ENCODE results near the gene EPB41. TPM values are rescaled to one million over a fixed set of nuclear protein-coding genes. Genes with fewer than 3 reads are reported as not detected.

EPB41 gene
- total and polyA plus RNA-seq, 2 donors (not counting 3 experiments of a cell fraction or from before 2014, with no cell fraction given), result 22.3 to 45.7 TPM

- H2AFZ ChIP-seq (ENCODE audit: low read depth, low read length), result no peak overlapping the region
- H3K36me3 ChIP-seq (ENCODE audit: control insufficient read depth in 2 of 2, extremely low read depth in 1 of 2, insufficient read depth in 2 of 2, low read length in 2 of 2), result no peaks in the 10 kb centered on the region
- no peak overlapping the region for H3K4me2 ChIP-seq (ENCODE audit: insufficient read depth, low read length)
- FAIRE-seq (no peak), DNase-seq (ENCODE audit: low read depth, low spot score) (no peak)
- no peaks in the 10 kb centered on the region for H3K79me2 ChIP-seq (ENCODE audit: control insufficient read depth, insufficient read depth, low read length)
- H3K4me3 ChIP-seq (replicated peaks in 1 of 3; ENCODE audit: insufficient read depth in 1 of 3, low read depth in 1 of 3, low read length in 3 of 3), result no peak overlapping the region
- H3K9me1 ChIP-seq (replicated peaks; ENCODE audit: control insufficient read depth, extremely low read depth, insufficient read depth, low read length), result no peaks in the 10 kb centered on the region
- no peaks in the 10 kb centered on the region for H3K9me3 ChIP-seq (replicated peaks; ENCODE audit: control insufficient read depth, insufficient read depth, low read length)
- BruUV-seq (replicated peaks), result no TSS peak
- H3K9ac ChIP-seq (replicated peaks; ENCODE audit: extremely low read depth, insufficient read depth, low read length), result no peak overlapping the region
- TF ChIP-seq FOS (IDR thresholded peaks at IDR 0.05; ENCODE audit: borderline replicate concordance, insufficient read depth, low read length) (no peak), POLR2AphosphoS5 (IDR thresholded peaks at IDR 0.05; ENCODE audit: insufficient read depth, low read depth, low read length) (no peak), MYC (IDR thresholded peaks at IDR 0.05; ENCODE audit: low read depth, low read length) (no peak), EZH2 (IDR thresholded peaks at IDR 0.05; ENCODE audit: borderline replicate concordance, low read depth, low read length, severe bottlenecking) (no peak), MAX (IDR thresholded peaks at IDR 0.05; ENCODE audit: insufficient read depth, insufficient read length) (no peak)
- TF ChIP-seq, protein P1, sequence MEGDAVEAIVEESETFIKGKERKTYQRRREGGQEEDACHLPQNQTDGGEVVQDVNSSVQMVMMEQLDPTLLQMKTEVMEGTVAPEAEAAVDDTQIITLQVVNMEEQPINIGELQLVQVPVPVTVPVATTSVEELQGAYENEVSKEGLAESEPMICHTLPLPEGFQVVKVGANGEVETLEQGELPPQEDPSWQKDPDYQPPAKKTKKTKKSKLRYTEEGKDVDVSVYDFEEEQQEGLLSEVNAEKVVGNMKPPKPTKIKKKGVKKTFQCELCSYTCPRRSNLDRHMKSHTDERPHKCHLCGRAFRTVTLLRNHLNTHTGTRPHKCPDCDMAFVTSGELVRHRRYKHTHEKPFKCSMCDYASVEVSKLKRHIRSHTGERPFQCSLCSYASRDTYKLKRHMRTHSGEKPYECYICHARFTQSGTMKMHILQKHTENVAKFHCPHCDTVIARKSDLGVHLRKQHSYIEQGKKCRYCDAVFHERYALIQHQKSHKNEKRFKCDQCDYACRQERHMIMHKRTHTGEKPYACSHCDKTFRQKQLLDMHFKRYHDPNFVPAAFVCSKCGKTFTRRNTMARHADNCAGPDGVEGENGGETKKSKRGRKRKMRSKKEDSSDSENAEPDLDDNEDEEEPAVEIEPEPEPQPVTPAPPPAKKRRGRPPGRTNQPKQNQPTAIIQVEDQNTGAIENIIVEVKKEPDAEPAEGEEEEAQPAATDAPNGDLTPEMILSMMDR (IDR thresholded peaks at IDR 0.05; ENCODE audit: extremely low read depth in 1 of 2, insufficient read depth in 1 of 2, low read depth in 1 of 2, low read length in 2 of 2), result no peak
- dilution Hi-C loops (cut with MboI; ENCODE audit: extremely low pct_ligation_motif_present, low sequenced_read_pairs) (no loop called here), intact Hi-C loops (cut with micrococcal nuclease) (no loop called here)
- ChIA-PET CTCF (no interaction called here), POLR2A (no interaction called here)
- no peaks in the 10 kb centered on the region for H3K27me3 ChIP-seq (ENCODE audit: control insufficient read depth in 2 of 2, insufficient read depth in 2 of 2, low read length in 2 of 2)
- no peaks in the 10 kb centered on the region for H3K4me1 ChIP-seq (ENCODE audit: control insufficient read depth, extremely low read depth, insufficient read depth, low read length)
- H4K20me1 ChIP-seq (replicated peaks; ENCODE audit: control insufficient read depth, extremely low read depth, insufficient read depth, low read length), result no peaks in the 10 kb centered on the region
- no peak overlapping the region for H3K27ac ChIP-seq (ENCODE audit: insufficient read depth, low read depth, low read length)
Observed at GRCh38 chr1:29004798-29005197, 90.4 kb downstream of the EPB41 start.

All from endothelial cell of umbilical vein (primary cell).